GM19468 (cell line): ENCODE measurements around the gene TIAM1.
A peak's percentile ranks its signal among the peaks of the same experiment; 100 is the strongest.

ENCODE experiments used
- ATAC-seq: cut with Tn5 transposase; IDR thresholded peaks from one replicate; pipeline ENCODE4 v1.9.1; 2021; ENCODE audit warnings: mild to moderate bottlenecking, moderate library complexity, moderate number of reproducible peaks; ENCODE audit not compliant: unreplicated experiment; ENCODE audit errors: extremely low read depth

Gene TIAM1

GRCh38 chr21:31335957-31336738, 7.9 kb downstream of the TIAM1 start:
- ATAC-seq = no peak

- ATAC-seq = no peak
Observed at GRCh38 chr21:31334648-31335121, 9.4 kb downstream of the TIAM1 start.

- no peak for ATAC-seq
Observed at GRCh38 chr21:31332525-31332924, 11.5 kb downstream of the TIAM1 start.

- no peak for ATAC-seq
Observed at GRCh38 chr21:31331231-31331630, 12.8 kb downstream of the TIAM1 start.

GRCh38 chr21:31330144-31330483, 13.9 kb downstream of the TIAM1 start:
- no peak for ATAC-seq

GRCh38 chr21:31329456-31330143, 14.5 kb downstream of the TIAM1 start:
- no peak for ATAC-seq

- ATAC-seq = peak; percentile 95
Observed at GRCh38 chr21:31326522-31327242, 17.4 kb downstream of the TIAM1 start.

GRCh38 chr21:31318971-31319370, 25.1 kb downstream of the TIAM1 start:
- ATAC-seq = no peak

- ATAC-seq = no peak
Observed at GRCh38 chr21:31317688-31318087, 26.4 kb downstream of the TIAM1 start.

- no peak for ATAC-seq
Observed at GRCh38 chr21:31316488-31317169, 27.4 kb downstream of the TIAM1 start.

- ATAC-seq = no peak
Observed at GRCh38 chr21:31316072-31316471, 28.0 kb downstream of the TIAM1 start.

GRCh38 chr21:31310750-31311149, 33.3 kb downstream of the TIAM1 start:
- no peak for ATAC-seq

GRCh38 chr21:31308584-31308983, 35.5 kb downstream of the TIAM1 start:
- no peak for ATAC-seq

- no peak for ATAC-seq
Observed at GRCh38 chr21:31305888-31306287, 38.2 kb downstream of the TIAM1 start.

GRCh38 chr21:31299291-31300147, 44.5 kb downstream of the TIAM1 start:
- ATAC-seq = no peak

GRCh38 chr21:31298618-31299269, 45.3 kb downstream of the TIAM1 start:
- no peak for ATAC-seq

GRCh38 chr21:31297806-31298205, 46.3 kb downstream of the TIAM1 start:
- ATAC-seq = no peak

GRCh38 chr21:31295676-31296075, 48.4 kb downstream of the TIAM1 start:
- no peak for ATAC-seq

- no peak for ATAC-seq
Observed at GRCh38 chr21:31294691-31295090, 49.4 kb downstream of the TIAM1 start.
